ENCODE data around the gene CABP7. TPM values are rescaled to one million over a fixed set of nuclear protein-coding genes. Genes with fewer than 3 reads are reported as not detected.
A peak's percentile ranks its signal among the peaks of the same experiment; 100 is the strongest.

CABP7 gene
- total and polyA plus RNA-seq, 9 donors, result 0.09 to 0.40 (median 0.15) TPM

- Histone ChIP-seq H3K27ac (ENCODE audit: low read length) (no peak overlapping the region), H3K4me1 (ENCODE audit: control insufficient read depth, insufficient read depth, low read length) (peaks cover 81% of the 10 kb centered on the region), H3K9me3 (replicated peaks; ENCODE audit: control insufficient read depth, low read depth, low read length) (no peaks in the 10 kb centered on the region), H3K36me3 (ENCODE audit: control insufficient read depth, insufficient read depth, low read length) (peaks cover 2% of the 10 kb centered on the region), H3K4me3 (ENCODE audit: low read length) (no peak overlapping the region), H3K27me3 (ENCODE audit: control insufficient read depth, insufficient read depth, low read length) (peaks cover 43% of the 10 kb centered on the region)
- 25% methylated on average over 12 of the region's 14 CpGs for WGBS (ENCODE audit: insufficient coverage)
- DNase-seq, result no peak
Measured at GRCh38 chr22:29701155-29701999, 18.4 kb upstream of the CABP7 start.

GRCh38 chr22:29702000-29702930, 17.5 kb upstream of the CABP7 start:
- Histone ChIP-seq H3K4me3 (ENCODE audit: low read length) (no peak overlapping the region), H3K36me3 (ENCODE audit: control insufficient read depth, insufficient read depth, low read length) (no peaks in the 10 kb centered on the region), H3K4me1 (ENCODE audit: control insufficient read depth, insufficient read depth, low read length) (peaks cover 82% of the 10 kb centered on the region), H3K27me3 (ENCODE audit: control insufficient read depth, insufficient read depth, low read length) (peaks cover 46% of the 10 kb centered on the region), H3K27ac (ENCODE audit: low read length) (no peak overlapping the region), H3K9me3 (replicated peaks; ENCODE audit: control insufficient read depth, low read depth, low read length) (no peaks in the 10 kb centered on the region)
- no peak for DNase-seq
- WGBS (ENCODE audit: insufficient coverage), result 31% methylated on average over 9 of the region's 14 CpGs

GRCh38 chr22:29702931-29703501, 16.8 kb upstream of the CABP7 start:
- Histone ChIP-seq H3K36me3 (ENCODE audit: control insufficient read depth, insufficient read depth, low read length) (no peaks in the 10 kb centered on the region), H3K9me3 (replicated peaks; ENCODE audit: control insufficient read depth, low read depth, low read length) (no peaks in the 10 kb centered on the region), H3K4me1 (ENCODE audit: control insufficient read depth, insufficient read depth, low read length) (peaks cover 77% of the 10 kb centered on the region), H3K4me3 (ENCODE audit: low read length) (no peak overlapping the region), H3K27me3 (ENCODE audit: control insufficient read depth, insufficient read depth, low read length) (peaks cover 46% of the 10 kb centered on the region), H3K27ac (ENCODE audit: low read length) (no peak overlapping the region)
- WGBS (ENCODE audit: insufficient coverage), result 22% methylated on average over 13 of the region's 19 CpGs
- no peak for DNase-seq

- no peak for DNase-seq
- H3K4me3 ChIP-seq (ENCODE audit: low read length), result no peak overlapping the region
- H3K27me3 ChIP-seq (ENCODE audit: control insufficient read depth, insufficient read depth, low read length), result peaks cover 46% of the 10 kb centered on the region
- no peaks in the 10 kb centered on the region for H3K36me3 ChIP-seq (ENCODE audit: control insufficient read depth, insufficient read depth, low read length)
- H3K27ac ChIP-seq (ENCODE audit: low read length), result no peak overlapping the region
- H3K9me3 ChIP-seq (replicated peaks; ENCODE audit: control insufficient read depth, low read depth, low read length), result no peaks in the 10 kb centered on the region
- WGBS (ENCODE audit: insufficient coverage), result 19% methylated on average over 6 of the region's 7 CpGs
- peaks cover 74% of the 10 kb centered on the region for H3K4me1 ChIP-seq (ENCODE audit: control insufficient read depth, insufficient read depth, low read length)
Measured at GRCh38 chr22:29703569-29704195, 16.1 kb upstream of the CABP7 start.

GRCh38 chr22:29704528-29705285, 15.1 kb upstream of the CABP7 start:
- Histone ChIP-seq H3K36me3 (ENCODE audit: control insufficient read depth, insufficient read depth, low read length) (no peaks in the 10 kb centered on the region), H3K9me3 (replicated peaks; ENCODE audit: control insufficient read depth, low read depth, low read length) (no peaks in the 10 kb centered on the region), H3K27ac (ENCODE audit: low read length) (peak overlapping the region; percentile 63), H3K4me3 (ENCODE audit: low read length) (no peak overlapping the region), H3K27me3 (ENCODE audit: control insufficient read depth, insufficient read depth, low read length) (peaks cover 46% of the 10 kb centered on the region), H3K4me1 (ENCODE audit: control insufficient read depth, insufficient read depth, low read length) (peaks cover 80% of the 10 kb centered on the region)
- 27% methylated on average over 8 of the region's 14 CpGs for WGBS (ENCODE audit: insufficient coverage)
- DNase-seq, result peak; percentile 73

GRCh38 chr22:29705651-29706050, 14.2 kb upstream of the CABP7 start:
- H3K27ac ChIP-seq (ENCODE audit: low read length), result no peak overlapping the region
- peaks cover 39% of the 10 kb centered on the region for H3K27me3 ChIP-seq (ENCODE audit: control insufficient read depth, insufficient read depth, low read length)
- no peaks in the 10 kb centered on the region for H3K9me3 ChIP-seq (replicated peaks; ENCODE audit: control insufficient read depth, low read depth, low read length)
- H3K36me3 ChIP-seq (ENCODE audit: control insufficient read depth, insufficient read depth, low read length), result no peaks in the 10 kb centered on the region
- H3K4me1 ChIP-seq (ENCODE audit: control insufficient read depth, insufficient read depth, low read length), result peaks cover 84% of the 10 kb centered on the region
- WGBS (ENCODE audit: insufficient coverage), result no CpG with 5 or more reads among the region's 7 CpGs
- no peak for DNase-seq
- H3K4me3 ChIP-seq (ENCODE audit: low read length), result no peak overlapping the region

- no peak overlapping the region for H3K4me3 ChIP-seq (ENCODE audit: low read length)
- DNase-seq, result no peak
- no peaks in the 10 kb centered on the region for H3K36me3 ChIP-seq (ENCODE audit: control insufficient read depth, insufficient read depth, low read length)
- H3K27ac ChIP-seq (ENCODE audit: low read length), result no peak overlapping the region
- no peaks in the 10 kb centered on the region for H3K9me3 ChIP-seq (replicated peaks; ENCODE audit: control insufficient read depth, low read depth, low read length)
- 9% methylated on average over 8 of the region's 9 CpGs for WGBS (ENCODE audit: insufficient coverage)
- peaks cover 30% of the 10 kb centered on the region for H3K27me3 ChIP-seq (ENCODE audit: control insufficient read depth, insufficient read depth, low read length)
- peaks cover 83% of the 10 kb centered on the region for H3K4me1 ChIP-seq (ENCODE audit: control insufficient read depth, insufficient read depth, low read length)
Measured at GRCh38 chr22:29706486-29706885, 13.3 kb upstream of the CABP7 start.

GRCh38 chr22:29707010-29707409, 12.8 kb upstream of the CABP7 start:
- H3K9me3 ChIP-seq (replicated peaks; ENCODE audit: control insufficient read depth, low read depth, low read length), result no peaks in the 10 kb centered on the region
- H3K4me3 ChIP-seq (ENCODE audit: low read length), result no peak overlapping the region
- H3K27ac ChIP-seq (ENCODE audit: low read length), result no peak overlapping the region
- H3K4me1 ChIP-seq (ENCODE audit: control insufficient read depth, insufficient read depth, low read length), result peaks cover 82% of the 10 kb centered on the region
- WGBS (ENCODE audit: insufficient coverage), result 61% methylated on average over 18 of the region's 18 CpGs
- DNase-seq, result no peak
- H3K27me3 ChIP-seq (ENCODE audit: control insufficient read depth, insufficient read depth, low read length), result peaks cover 25% of the 10 kb centered on the region
- no peaks in the 10 kb centered on the region for H3K36me3 ChIP-seq (ENCODE audit: control insufficient read depth, insufficient read depth, low read length)

- no peak for DNase-seq
- Histone ChIP-seq H3K4me1 (ENCODE audit: control insufficient read depth, insufficient read depth, low read length) (peaks cover 77% of the 10 kb centered on the region), H3K36me3 (ENCODE audit: control insufficient read depth, insufficient read depth, low read length) (no peaks in the 10 kb centered on the region), H3K27ac (ENCODE audit: low read length) (no peak overlapping the region), H3K4me3 (ENCODE audit: low read length) (no peak overlapping the region), H3K27me3 (ENCODE audit: control insufficient read depth, insufficient read depth, low read length) (peaks cover 22% of the 10 kb centered on the region), H3K9me3 (replicated peaks; ENCODE audit: control insufficient read depth, low read depth, low read length) (no peaks in the 10 kb centered on the region)
- WGBS (ENCODE audit: insufficient coverage), result 89% methylated on average over 3 of the region's 5 CpGs
Measured at GRCh38 chr22:29707471-29707870, 12.3 kb upstream of the CABP7 start.
